Measurements from ENCODE around the gene ZNF611. TPM values are rescaled to one million over a fixed set of nuclear protein-coding genes. Genes with fewer than 3 reads are reported as not detected.
"Not testable (repeated sequence)": the region's sequence is repeated elsewhere in the genome, so short reads cannot be mapped to it uniquely, and the experiment has no call there.

ZNF611 gene
- total RNA-seq, 1 donor from 2014 or later, result 11.1 TPM

- no peak for TF ChIP-seq CTCF (conservative IDR thresholded peaks at IDR 0.05; ENCODE audit: low read depth, low read length)
- no peak overlapping the region for H3K4me3 ChIP-seq (ENCODE audit: low read depth, low read length)
- no peak for DNase-seq (ENCODE audit: low read depth)
Measured at GRCh38 chr19:52685811-52686210, 49.0 kb downstream of the ZNF611 start.

GRCh38 chr19:52681216-52681615 lies 53.6 kb downstream of the ZNF611 start:
- not testable (repeated sequence) for H3K4me3 ChIP-seq (ENCODE audit: low read depth, low read length); DNase-seq (ENCODE audit: low read depth)

- no peak for TF ChIP-seq CTCF (conservative IDR thresholded peaks at IDR 0.05; ENCODE audit: low read depth, low read length)
- no peak overlapping the region for H3K4me3 ChIP-seq (ENCODE audit: low read depth, low read length)
- DNase-seq (ENCODE audit: low read depth), result no peak
Measured at GRCh38 chr19:52679598-52679997, 55.2 kb downstream of the ZNF611 start.

GRCh38 chr19:52675239-52675638 lies 59.6 kb downstream of the ZNF611 start:
- DNase-seq (ENCODE audit: low read depth); H3K4me3 ChIP-seq (ENCODE audit: low read depth, low read length): not testable (repeated sequence)

- TF ChIP-seq CTCF (conservative IDR thresholded peaks at IDR 0.05; ENCODE audit: low read depth, low read length), result no peak
Measured at GRCh38 chr19:52673014-52673413, 61.8 kb downstream of the ZNF611 start.

GRCh38 chr19:52670046-52670445 lies 64.8 kb downstream of the ZNF611 start:
- no peak for TF ChIP-seq CTCF (conservative IDR thresholded peaks at IDR 0.05; ENCODE audit: low read depth, low read length)
- peak; percentile 79 for DNase-seq (ENCODE audit: low read depth)

More at GRCh38 chr19:52673014-52673413, 61.8 kb downstream of the ZNF611 start:
- no peak for DNase-seq (ENCODE audit: low read depth)
- no peak overlapping the region for H3K4me3 ChIP-seq (ENCODE audit: low read depth, low read length)

GRCh38 chr19:52669586-52669985 lies 65.3 kb downstream of the ZNF611 start:
- H3K4me3 ChIP-seq (ENCODE audit: low read depth, low read length), result no peak overlapping the region
- no peak for DNase-seq (ENCODE audit: low read depth)
- no peak for TF ChIP-seq CTCF (conservative IDR thresholded peaks at IDR 0.05; ENCODE audit: low read depth, low read length)

More at GRCh38 chr19:52670046-52670445, 64.8 kb downstream of the ZNF611 start:
- H3K4me3 ChIP-seq (ENCODE audit: low read depth, low read length), result no peak overlapping the region

GRCh38 chr19:52667972-52668371 lies 66.9 kb downstream of the ZNF611 start:
- H3K4me3 ChIP-seq (ENCODE audit: low read depth, low read length), result no peak overlapping the region

More at GRCh38 chr19:52667972-52668371, 66.9 kb downstream of the ZNF611 start:
- TF ChIP-seq CTCF (conservative IDR thresholded peaks at IDR 0.05; ENCODE audit: low read depth, low read length), result no peak
- no peak for DNase-seq (ENCODE audit: low read depth)
